Measurements from ENCODE around the gene MYD88.

Gene MYD88

GRCh38 chr3:38112378-38112761 is 26.1 kb upstream of the MYD88 start:
- DNase-seq (ENCODE audit: low read depth in 2 of 2) = no peak

- DNase-seq (ENCODE audit: low read depth in 2 of 2) = no peak
Measured at GRCh38 chr3:38114052-38114874, 24.2 kb upstream of the MYD88 start.

DNA sequence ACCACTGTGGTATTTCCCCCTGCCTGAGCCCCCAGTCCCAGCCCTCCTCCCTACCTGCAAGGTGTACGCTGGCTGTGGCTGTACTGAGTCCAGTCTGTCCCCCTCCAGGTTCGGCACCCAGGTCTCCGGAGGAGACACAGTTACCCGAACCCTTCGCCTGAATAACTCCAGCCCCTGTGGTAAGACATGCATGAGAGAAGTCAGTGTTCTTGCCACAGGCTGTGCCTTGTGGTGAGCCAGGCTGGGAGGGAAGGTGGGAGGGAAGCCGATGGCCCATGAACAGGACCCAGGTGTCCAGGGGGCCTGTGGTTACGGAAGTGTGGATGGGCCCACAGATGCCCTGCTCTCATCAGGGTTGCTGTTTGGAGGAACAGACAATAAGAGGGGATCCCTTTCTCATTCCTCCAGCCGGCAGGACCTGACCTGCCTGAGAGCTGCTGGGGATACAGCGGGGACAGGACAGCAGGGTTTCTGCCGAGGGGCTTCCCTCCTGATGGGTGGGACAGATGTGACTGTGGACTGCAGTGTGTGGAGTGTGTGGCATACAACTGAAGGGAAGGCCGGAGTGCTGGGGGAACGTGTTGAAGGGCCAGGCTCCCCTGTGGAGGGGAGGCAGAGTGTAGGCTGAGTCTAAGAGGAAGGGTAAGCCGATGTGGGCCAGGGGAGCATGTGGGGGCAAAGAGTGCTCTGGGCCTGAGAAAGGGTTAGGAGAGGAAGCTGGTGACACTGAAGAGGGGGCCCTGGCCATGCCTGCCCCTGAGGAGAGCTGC is 23.4 kb upstream of the MYD88 start:
- DNase-seq (ENCODE audit: low read depth in 2 of 2) = no peak

DNA sequence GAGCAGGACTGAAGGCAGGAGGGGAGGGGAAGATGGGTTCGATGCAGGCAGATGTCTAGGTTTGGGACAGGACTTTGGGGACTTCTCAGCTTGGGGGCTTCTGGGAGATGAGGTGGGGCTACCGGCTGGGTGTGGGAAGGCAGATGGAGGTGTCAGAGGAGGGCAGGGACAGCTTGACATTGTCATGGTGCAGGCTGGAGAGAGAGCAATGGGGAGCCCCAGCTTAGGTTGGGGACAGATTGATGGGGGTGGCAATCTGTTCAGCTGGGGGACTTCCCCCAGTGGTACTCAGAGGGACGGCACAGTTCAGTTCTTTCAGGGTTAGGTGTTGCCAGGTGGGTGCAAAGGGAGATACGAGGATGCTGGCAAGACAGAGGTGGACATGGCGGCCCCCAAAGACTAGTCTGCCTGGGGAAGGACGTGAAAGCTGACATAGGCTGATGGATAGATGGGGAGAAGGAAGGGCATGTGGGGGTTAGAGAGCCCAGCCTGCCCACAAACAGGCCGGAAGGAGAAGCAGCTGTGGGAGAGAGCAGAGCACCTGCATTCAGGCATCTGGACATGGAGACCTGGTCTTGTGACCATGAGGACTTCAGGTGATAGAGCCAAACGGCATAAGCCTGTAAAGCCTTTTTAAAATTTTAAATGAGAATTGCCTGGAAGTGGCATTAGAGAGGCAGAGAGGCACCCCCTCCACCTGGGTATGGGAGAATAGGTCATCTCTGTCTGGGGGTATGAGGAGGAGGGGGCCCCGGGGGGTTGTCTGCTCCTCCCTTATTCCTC is 22.6 kb upstream of the MYD88 start:
- no peak for DNase-seq (ENCODE audit: low read depth in 2 of 2)

GRCh38 chr3:38116471-38117162 is 21.8 kb upstream of the MYD88 start:
- no peak for DNase-seq (ENCODE audit: low read depth in 2 of 2)

DNA sequence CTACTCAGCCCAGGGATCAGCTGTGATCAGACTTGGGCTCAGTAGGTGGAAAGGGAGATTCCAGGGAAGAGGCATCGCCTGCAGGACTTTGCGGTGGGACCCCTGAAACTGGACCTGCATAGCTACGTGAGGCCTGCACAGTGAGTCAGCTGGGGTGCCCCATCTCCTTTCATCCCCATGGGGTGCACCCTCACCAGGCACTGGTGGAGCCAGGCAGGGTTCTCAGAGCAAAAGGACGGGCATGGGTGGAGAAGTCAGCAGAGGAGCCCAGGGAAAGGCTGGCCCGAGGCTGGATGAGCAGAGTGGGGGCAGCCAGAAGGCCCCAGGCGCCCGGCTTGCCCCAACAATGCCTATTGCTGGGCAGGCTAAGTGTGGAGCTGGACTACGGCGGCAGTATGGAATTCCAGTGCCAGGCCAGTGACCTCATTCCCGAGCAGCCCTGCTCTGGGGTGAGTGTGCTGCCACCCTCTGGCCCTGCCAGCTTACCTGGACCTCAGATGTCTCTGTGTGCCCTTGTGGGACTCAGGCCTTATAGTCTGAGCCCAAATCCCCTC is 21.2 kb upstream of the MYD88 start:
- DNase-seq (ENCODE audit: low read depth in 2 of 2) = no peak

DNA sequence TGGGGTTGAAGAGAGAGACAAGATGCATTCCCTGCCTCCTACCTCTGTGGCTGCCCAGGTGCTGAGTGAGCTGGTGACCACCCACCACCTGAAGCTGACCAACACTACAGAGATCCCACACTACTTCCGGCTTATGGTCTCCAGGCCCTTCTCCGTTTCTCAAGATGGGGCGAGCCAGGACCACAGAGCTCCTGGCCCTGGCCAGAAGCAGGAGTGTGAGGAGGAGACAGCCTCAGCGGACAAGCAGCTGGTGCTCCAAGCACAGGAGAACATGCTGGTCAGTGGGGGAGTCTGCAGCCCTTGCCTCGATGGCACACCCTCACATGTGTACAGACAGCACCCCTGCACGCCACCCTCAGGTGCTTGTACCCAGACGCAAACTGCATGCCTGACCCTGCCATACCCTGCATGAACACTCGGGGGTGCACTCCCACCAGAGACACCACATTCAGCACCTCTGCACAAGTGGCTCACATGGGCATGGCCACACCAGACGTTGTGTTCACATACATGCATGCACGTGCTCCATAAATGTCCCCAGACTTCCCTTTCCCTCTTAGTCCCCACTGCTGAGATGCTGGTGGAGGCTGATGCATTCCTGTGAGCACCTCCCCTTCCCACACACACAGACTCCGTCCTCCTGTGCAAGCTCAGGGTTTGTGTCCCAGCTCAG is 20.6 kb upstream of the MYD88 start:
- DNase-seq (ENCODE audit: low read depth in 2 of 2) = peak in 1 of 2 donors; percentile 53

DNA sequence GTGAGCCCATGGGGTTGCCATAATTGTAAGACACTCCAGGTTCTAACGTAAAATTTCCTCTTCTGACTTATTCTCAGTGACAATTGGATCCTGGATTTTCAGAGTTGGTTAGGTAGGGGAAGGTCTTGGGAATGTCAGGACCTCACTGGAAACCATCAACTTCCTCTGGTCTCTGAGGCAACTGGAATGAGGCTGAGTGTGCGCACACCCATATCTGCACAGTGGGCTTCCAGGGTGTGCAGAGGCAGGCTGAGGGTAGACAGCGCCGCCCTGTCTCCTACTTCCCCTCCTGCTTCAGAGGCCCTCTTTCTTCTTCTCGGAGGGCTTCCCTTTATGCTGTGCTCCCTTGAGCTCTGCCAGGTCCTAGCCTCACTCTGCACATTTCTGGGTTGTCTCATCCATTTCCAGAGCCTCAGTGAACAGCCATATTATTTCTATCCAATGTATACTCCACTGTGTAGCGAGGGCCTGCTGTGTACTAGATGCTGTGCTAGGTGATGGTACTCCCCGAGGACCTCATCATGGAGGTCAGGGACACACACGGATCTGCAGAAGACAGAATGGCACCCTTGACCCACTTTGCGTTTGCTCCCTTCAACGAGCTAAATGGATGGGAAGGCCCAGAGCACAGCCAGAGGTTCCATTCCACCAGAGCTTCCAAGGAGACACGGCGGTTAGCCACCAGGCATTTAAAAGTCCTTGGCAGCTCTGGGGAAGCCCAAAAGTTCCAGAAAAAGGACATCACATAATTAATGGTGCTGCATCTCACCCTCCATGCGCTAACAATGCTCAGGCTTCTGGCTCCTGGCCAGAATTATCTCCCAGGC is 19.8 kb upstream of the MYD88 start:
- DNase-seq (ENCODE audit: low read depth in 2 of 2) = no peak

- DNase-seq (ENCODE audit: low read depth in 2 of 2) = no peak
Measured at GRCh38 chr3:38119248-38119544, 19.3 kb upstream of the MYD88 start.

GRCh38 chr3:38119821-38120692 is 18.4 kb upstream of the MYD88 start:
- DNase-seq (ENCODE audit: low read depth in 2 of 2) = no peak

GRCh38 chr3:38120693-38121450 is 17.6 kb upstream of the MYD88 start:
- DNase-seq (ENCODE audit: low read depth in 2 of 2) = no peak

- no peak for DNase-seq (ENCODE audit: low read depth in 2 of 2)
Measured at GRCh38 chr3:38121451-38121831, 17.0 kb upstream of the MYD88 start.

DNA sequence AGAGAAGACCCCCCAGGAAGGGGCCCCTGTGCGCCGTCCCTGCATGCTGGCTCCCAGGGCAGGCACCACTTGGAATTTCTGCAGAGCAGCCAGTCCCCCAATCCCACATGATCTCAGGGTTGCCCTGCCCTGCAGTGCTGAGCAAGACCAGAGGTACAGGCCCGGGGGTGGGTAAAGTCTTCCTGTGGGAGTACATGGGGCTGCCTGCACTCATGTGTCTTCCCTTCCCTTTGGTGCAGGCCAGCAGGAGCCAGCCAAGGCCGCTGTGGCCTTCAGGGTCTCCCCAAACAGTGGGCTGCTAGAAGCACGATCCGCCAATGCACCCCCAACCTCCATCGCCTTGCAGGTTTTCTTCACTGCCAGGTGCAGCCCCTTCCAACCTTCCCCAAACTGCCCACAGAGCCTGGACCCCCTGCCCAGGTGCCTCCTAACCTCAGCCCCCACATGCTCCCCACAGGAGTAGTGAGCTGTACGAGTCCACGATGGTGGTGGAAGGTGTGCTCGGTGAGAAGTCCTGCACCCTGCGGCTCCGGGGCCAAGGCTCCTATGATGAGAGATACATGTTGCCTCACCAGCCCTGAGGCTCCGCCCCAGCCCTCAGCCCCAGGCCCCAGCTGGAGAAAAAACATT is 16.5 kb upstream of the MYD88 start:
- DNase-seq (ENCODE audit: low read depth in 2 of 2) = no peak

DNA sequence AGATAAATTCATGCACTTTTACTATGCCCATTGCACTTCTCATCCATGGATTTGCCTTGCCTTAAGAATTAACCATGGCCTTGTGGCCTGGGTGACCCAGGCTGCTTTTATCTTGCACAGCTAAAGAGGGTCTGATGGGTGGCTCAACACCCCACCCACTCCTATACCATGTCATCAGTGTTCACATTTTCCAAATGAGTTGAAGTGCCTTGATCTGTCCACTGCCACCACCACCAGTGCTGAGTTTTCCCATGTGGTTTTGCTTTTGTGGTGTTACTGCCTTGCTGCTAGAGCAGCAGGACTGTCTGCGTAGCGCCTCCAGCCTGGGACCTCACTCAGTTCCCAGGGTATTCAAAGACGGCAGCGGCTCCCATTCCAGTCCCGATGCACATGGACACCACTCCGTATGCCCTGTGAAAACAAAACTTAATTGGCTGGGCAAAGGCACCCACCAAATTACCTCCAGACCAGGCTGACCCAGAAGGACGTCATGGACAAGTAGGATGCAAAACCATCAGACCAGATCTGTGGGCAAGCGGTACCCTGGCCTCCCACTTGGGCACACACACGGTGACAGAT is 15.7 kb upstream of the MYD88 start:
- no peak for DNase-seq (ENCODE audit: low read depth in 2 of 2)

- DNase-seq (ENCODE audit: low read depth in 2 of 2) = no peak
Measured at GRCh38 chr3:38124324-38125122, 13.9 kb upstream of the MYD88 start.

GRCh38 chr3:38125305-38126120 is 12.9 kb upstream of the MYD88 start:
- no peak for DNase-seq (ENCODE audit: low read depth in 2 of 2)
